GM19099 (cell line): ENCODE data around the gene PRPF19.

ENCODE experiments used
- POLR2A ChIP-seq: IDR thresholded peaks from 3 replicates; pipeline ENCODE4 v1.6.1; 2011; ENCODE audit warnings: low read depth; ENCODE audit not compliant: insufficient read length; ENCODE audit errors: extremely low read depth

PRPF19 gene

DNA sequence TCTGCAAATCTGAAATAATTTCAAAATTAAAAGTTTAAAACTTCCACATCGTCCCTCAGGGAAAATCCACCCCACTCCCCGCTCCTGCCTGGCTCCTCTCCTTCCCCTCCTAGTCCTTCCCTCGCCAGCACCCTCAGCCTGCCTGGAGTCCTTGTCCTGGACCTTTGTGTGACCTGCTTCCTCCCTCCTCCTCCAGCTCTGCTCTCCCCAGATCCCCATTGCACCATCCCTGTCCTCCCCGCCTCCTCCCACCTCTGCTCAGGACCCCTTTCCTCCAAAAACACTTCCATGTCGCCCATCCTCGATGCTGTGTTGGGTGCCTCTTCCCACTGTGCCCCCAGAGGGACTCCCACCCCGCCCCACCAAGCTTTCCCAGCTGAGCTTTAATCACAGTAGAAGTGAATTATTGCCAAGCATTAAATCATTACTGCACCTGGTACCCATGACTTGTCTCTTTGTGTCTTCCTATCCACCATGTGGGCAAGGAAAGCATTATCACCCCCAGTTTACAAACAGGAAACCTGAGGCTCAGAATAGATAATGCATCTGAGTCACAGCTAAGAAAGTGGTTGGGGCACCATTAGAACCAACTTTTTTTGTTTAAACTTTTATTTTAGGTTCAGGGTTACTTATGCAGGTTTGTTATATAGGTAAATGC, 41.4 kb downstream of the PRPF19 start:
- no peak for TF ChIP-seq POLR2A

DNA sequence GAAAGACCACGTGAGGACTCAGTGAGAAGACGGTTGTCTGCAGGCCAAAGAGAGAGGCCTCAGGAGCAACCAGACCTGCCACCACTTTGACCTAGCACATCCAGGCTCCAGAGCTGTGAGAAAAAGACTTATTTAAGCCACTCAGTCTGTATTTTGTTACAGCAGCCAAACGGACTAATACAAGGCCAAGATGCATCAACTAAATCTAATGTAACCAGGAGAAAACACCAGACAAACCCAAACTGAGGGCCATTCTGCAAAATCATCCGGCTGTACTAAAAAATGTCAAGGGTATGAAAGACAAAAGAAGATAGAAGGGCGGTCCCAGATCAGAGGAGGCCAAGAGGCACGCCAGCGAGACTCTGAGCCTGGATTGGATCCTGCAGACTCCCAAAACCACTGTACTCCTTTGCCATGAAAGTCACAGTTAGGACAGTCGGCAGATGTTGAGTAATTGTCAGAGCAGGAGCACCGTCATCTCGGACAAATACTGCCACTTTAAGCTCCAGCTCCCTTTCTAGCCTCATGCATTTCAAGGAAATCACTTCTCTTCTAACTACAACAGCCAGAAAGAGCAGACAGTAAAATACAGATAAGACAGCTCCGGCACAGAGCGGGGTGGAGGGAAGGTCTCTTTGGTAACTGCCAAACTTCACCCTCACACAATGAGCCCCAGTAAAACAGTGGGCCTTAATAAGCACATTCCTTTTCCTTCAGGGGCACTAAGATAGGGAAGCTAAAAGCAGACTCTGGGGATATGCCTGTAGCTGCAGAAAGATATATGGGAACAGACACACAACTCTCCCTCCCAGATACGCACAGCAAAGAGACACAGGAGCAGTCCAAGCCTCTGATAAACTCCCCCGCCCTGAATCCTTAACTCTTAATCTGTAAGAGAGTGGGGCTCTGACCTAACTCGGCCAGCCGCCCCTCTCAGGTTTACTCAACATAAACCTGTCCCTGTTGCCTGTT, 42.5 kb downstream of the PRPF19 start:
- no peak for TF ChIP-seq POLR2A

DNA sequence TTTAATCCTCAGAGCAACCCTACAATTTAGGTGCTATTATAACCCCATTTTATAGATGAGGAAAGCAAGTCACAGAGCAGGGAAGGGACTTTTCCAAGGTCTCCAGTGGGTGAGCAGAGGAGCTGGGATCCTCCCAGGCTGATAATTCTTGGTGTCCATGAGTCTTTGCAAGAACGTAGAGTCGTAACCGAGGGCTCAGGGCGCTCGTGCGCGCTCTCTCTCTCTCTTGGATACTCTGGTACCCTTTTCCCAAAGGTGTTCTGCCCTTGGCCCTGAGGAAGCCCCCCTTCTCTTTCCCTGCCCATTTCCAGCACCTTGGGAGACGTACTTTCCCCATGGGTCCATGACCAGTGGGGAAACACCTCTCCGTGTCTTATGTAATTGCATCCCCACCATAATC, 44.2 kb downstream of the PRPF19 start:
- TF ChIP-seq POLR2A = no peak

GRCh38 chr11:60860943-60861342, 45.4 kb downstream of the PRPF19 start:
- no peak for TF ChIP-seq POLR2A

GRCh38 chr11:60859616-60860250, 46.7 kb downstream of the PRPF19 start:
- no peak for TF ChIP-seq POLR2A

- TF ChIP-seq POLR2A = no peak
Observed at GRCh38 chr11:60858731-60859464, 47.5 kb downstream of the PRPF19 start.

GRCh38 chr11:60858236-60858635, 48.1 kb downstream of the PRPF19 start:
- no peak for TF ChIP-seq POLR2A

GRCh38 chr11:60857378-60858232, 48.8 kb downstream of the PRPF19 start:
- no peak for TF ChIP-seq POLR2A

- no peak for TF ChIP-seq POLR2A
Observed at GRCh38 chr11:60855726-60856633, 50.4 kb downstream of the PRPF19 start, which contains the start of gene PTGDR2. Gene PTGDR2, minus strand, starts transcription at chr11:60855950. Its CDS starts 2,228 bp downstream, at chr11:60853722.

DNA sequence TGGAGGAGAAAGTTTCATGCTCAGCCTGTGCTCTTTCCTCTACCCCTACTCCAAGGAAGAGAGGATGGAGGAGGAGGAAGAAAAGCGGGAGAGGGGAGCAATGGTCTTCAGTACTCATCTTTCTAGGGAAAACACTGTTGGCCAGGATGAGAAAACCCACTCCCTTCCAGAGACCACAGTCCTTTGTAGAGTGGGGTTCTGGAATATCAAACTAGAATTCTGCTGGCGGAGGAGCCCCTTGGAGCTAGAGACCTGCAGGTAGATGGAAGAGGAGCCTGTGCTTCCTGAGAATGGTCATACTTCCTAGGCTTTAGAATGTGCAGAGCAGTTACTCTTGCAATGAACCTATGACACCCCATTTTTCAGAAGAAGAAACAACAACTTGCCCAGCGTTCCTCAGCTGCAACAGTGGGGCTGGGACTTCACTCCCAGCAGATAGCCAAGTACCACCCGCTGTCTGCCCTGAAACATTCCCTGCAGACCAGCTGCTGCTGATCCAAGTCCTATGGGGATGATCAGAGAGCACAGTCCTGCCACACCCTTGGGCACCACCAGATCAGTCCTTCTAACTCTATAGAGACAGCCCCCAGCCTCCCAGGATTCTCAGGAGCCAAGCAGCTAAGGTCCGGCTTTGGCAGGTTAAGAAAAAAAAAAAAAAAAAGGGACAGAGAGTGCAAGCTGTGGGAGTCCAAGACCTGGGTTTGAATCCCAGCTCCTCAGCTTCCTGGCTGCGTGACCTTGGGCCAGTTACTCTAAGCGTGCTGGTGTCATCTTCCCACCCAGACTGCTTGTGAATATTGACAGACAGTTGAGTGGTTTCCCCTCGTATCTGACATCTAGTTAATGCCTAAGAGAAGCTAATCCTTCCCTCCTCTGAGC, 51.3 kb downstream of the PRPF19 start:
- no peak for TF ChIP-seq POLR2A

- TF ChIP-seq POLR2A = no peak
Observed at GRCh38 chr11:60854140-60854846, 52.1 kb downstream of the PRPF19 start.
